Thyroid gland (tissue), 4 donors: ENCODE results near the gene AMN1. TPM values are rescaled to one million over a fixed set of nuclear protein-coding genes. Genes with fewer than 3 reads are reported as not detected.

Source experiments
- DNase-seq, 2 donors: peaks; one replicate each; pipeline ENCODE4 v3.0.0-alpha.2; 2019
- H3K27ac ChIP-seq, 3 donors: fragments of 200-600 bp; sonication (generic); 1 replicate in 2 of 3; 2 replicates in 1 of 3; pipeline ENCODE4 v1.5.1; 2016 to 2019; ENCODE audit warnings: mild to moderate bottlenecking in 1 of 3, moderate library complexity in 1 of 3
- H3K27me3 ChIP-seq: fragments of 200-600 bp; sonication (generic); one replicate; pipeline ENCODE4 v1.5.1; 2019
- H3K36me3 ChIP-seq, 2 donors: fragments of 200-600 bp; sonication (generic); one replicate each; pipeline ENCODE4 v1.5.1; 2016 to 2019
- H3K4me1 ChIP-seq, 2 donors: fragments of 200-600 bp; sonication (generic); one replicate each; pipeline ENCODE4 v1.5.1; 2017 to 2019
- H3K4me3 ChIP-seq, 3 donors: fragments of 200-600 bp; sonication (generic); replicated peaks in 1 of 3; 1 replicate in 2 of 3; 2 replicates in 1 of 3; pipeline ENCODE4 v1.5.1; 2016; ENCODE audit warnings: mild to moderate bottlenecking in 1 of 3
- H3K9me3 ChIP-seq: fragments of 200-600 bp; sonication (generic); one replicate; pipeline ENCODE4 v1.5.1; 2017
- CTCF ChIP-seq, 6 experiments: fragments of 200-600 bp in 3 of 6; fragments of 450-650 bp in 3 of 6; sonication (generic) in 3 of 6; IDR thresholded peaks; one replicate each; pipeline ENCODE4 v1.5.1; 2016 to 2019; ENCODE audit warnings: antibody characterized with exemption in 6 of 6, mild to moderate bottlenecking in 2 of 6, inconsistent platforms in 1 of 6, moderate library complexity in 1 of 6
- POLR2A ChIP-seq, 2 donors: fragments of 450-650 bp; IDR thresholded peaks; one replicate each; pipeline ENCODE4 v1.6.1; 2017; ENCODE audit warnings: antibody characterized with exemption in 2 of 2, mild to moderate bottlenecking in 2 of 2, moderate library complexity in 1 of 2
- WGBS, 2 donors: methylation state at CpG; one replicate each; pipeline ENCODE4 v1.1.5; 2017; 5-methylcytosine and 5-hydroxymethylcytosine counted together
- intact Hi-C: fragments of 100-400 bp; cut with DNase I; formaldehyde crosslinking; loops from one replicate; pipeline ENCODE4 v1.15.1; 2023
- small RNA-seq: library from RNA; depleted of rRNA; stranded (forward); fragments of <200 nt; gene quantifications from one replicate; pipeline ENCODE3, GENCODE V24; 2016
- total RNA-seq, 4 donors: library from RNA; depleted of rRNA; stranded (reverse); fragments of >200 nt; gene quantifications; one replicate each; pipeline ENCODE4 v1.2.3, GENCODE V29; 2016

AMN1 gene
- total RNA-seq, 4 donors from 2014 or later, result 4.8 to 21.0 (median 8.8) TPM

GRCh38 chr12:31622038-31622437 is 106.8 kb downstream of the AMN1 start:
- no peak overlapping the region for H3K27ac ChIP-seq
- no peak overlapping the region for H3K4me3 ChIP-seq
- DNase-seq, result no peak
- no peak for TF ChIP-seq CTCF (IDR thresholded peaks at IDR 0.05)
- TF ChIP-seq POLR2A (IDR thresholded peaks at IDR 0.05), result no peak
- no peaks in the 10 kb centered on the region for H3K9me3 ChIP-seq
- H3K4me1 ChIP-seq, result no peaks in the 10 kb centered on the region
- intact Hi-C loops, result no loop called here
- 85 to 89% methylated on average over 4 of the region's 4 CpGs for WGBS, 2 donors
- H3K36me3 ChIP-seq, result no peaks in the 10 kb centered on the region
- H3K27me3 ChIP-seq, result no peaks in the 10 kb centered on the region

Small RNA genes within 50 kb of the gene (small RNA-seq; reads per million reads assigned to genes)
- not detected for gene AC023157.2

Other genes with a start within 250 kb of the AMN1 start
- 10 to 100 TPM; 13.3 to 17.7 (median 16.2) TPM for gene DENND5B, start 137.9 kb downstream of the AMN1 start, total RNA-seq
- gene ETFBKMT, start 69.3 kb downstream of the AMN1 start, total RNA-seq, result 1 to 10 TPM; 5.8 to 9.8 (median 6.4) TPM
- gene RESF1, start 230.4 kb upstream of the AMN1 start, total RNA-seq, result 10 to 100 TPM; 62.5 to 75.1 (median 63.3) TPM